T-helper 17 cell (primary cell): Measurements from ENCODE around the gene ZNF668. TPM values are rescaled to one million over a fixed set of nuclear protein-coding genes. Genes with fewer than 3 reads are reported as not detected.

Experiments used
- ATAC-seq: fragments of 150-1000 bp; cut with Tn5 transposase; 2 replicates; pipeline ENCODE4 v1.10.0; 2021; ENCODE audit warnings: mild to moderate bottlenecking, moderate library complexity
- DNase-seq, 3 donors: peaks; one replicate each; pipeline versions ENCODE4 v3.0.0 to v3.0.0-alpha.2; 2020 to 2021
- H3K9me3 ChIP-seq: one replicate; pipeline ENCODE4 v1.7.0; 2013; ENCODE audit warnings: low read length, mild to moderate bottlenecking; ENCODE audit not compliant: control insufficient read depth, poor library complexity, severe bottlenecking
- H3K27ac Mint-ChIP-seq: one replicate; pipeline ENCODE4 v1.8.0; 2022; ENCODE audit warnings: mild to moderate bottlenecking, moderate library complexity, mixed read lengths
- H3K27me3 Mint-ChIP-seq: one replicate; pipeline ENCODE4 v1.8.0; 2022; ENCODE audit warnings: mixed read lengths
- H3K36me3 Mint-ChIP-seq: one replicate; pipeline ENCODE4 v1.8.0; 2022; ENCODE audit warnings: low read depth, mixed read lengths
- H3K4me1 Mint-ChIP-seq: one replicate; pipeline ENCODE4 v1.8.0; 2022; ENCODE audit warnings: mild to moderate bottlenecking, mixed read lengths
- H3K4me3 Mint-ChIP-seq: one replicate; pipeline ENCODE4 v1.8.0; 2022; ENCODE audit warnings: mild to moderate bottlenecking, moderate library complexity, mixed read lengths
- total RNA-seq, 4 donors: library from RNA in 2 of 4; stranded (reverse) in 2 of 4; gene quantifications; one replicate each; pipeline ENCODE4 v1.2.3 and lab custom pipeline; 2022 to 2026

ZNF668 gene
- total RNA-seq, 2 donors from 2014 or later: 9.6 to 12.1 TPM

DNA sequence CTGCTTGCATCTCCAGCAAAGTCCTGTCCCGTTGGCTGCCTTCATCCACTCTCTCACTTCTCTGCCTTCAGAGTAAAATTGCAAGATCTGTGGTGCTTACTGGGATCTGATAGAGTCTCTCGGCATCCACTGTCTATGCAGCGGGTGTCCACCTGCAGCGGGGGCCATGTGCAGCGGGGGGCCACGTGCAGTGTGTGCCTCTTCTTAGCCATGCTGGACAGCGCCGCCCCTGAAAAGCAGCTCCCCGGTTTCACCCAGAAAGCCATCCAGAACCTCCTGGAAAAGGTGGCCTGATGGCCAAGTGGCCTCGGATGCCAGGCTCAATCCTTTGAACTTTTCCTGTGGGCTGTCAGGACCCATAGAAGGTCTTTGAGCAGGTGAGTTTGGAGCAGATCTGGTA is 31.2 kb downstream of the ZNF668 start:
- ATAC-seq: no peak
- no peak for DNase-seq
- Mint-ChIP-seq H3K4me3 (no peak overlapping the region), H3K27me3 (no peaks in the 10 kb centered on the region), H3K36me3 (peaks cover 3% of the 10 kb centered on the region), H3K27ac (no peak overlapping the region), H3K4me1 (peaks cover 3% of the 10 kb centered on the region)
- no peaks in the 10 kb centered on the region for H3K9me3 ChIP-seq

DNA sequence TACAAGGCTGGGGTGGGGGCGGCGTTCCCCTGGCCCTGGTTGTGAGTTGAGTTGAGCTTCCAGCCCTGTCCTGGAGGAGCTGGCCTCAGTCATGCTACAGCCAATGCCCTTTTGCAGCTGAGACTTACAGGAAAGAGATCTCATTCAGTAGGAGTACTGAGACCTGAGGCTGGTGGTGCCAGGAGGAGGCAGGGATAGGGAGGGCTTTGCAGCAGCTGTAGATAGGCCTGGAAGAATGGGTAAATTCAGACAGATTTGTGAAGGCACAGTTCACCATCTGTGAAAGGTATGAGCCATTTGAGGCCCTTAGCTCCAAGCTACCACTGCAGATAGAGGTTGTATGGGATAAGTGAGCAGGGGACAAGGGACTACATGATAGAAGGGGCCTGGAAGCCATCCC is 35.0 kb downstream of the ZNF668 start:
- Mint-ChIP-seq H3K4me1 (peaks cover 10% of the 10 kb centered on the region), H3K27me3 (no peaks in the 10 kb centered on the region), H3K36me3 (peaks cover 3% of the 10 kb centered on the region), H3K27ac (no peak overlapping the region), H3K4me3 (no peak overlapping the region)
- DNase-seq (no peak), ATAC-seq (no peak)
- no peaks in the 10 kb centered on the region for H3K9me3 ChIP-seq

DNA sequence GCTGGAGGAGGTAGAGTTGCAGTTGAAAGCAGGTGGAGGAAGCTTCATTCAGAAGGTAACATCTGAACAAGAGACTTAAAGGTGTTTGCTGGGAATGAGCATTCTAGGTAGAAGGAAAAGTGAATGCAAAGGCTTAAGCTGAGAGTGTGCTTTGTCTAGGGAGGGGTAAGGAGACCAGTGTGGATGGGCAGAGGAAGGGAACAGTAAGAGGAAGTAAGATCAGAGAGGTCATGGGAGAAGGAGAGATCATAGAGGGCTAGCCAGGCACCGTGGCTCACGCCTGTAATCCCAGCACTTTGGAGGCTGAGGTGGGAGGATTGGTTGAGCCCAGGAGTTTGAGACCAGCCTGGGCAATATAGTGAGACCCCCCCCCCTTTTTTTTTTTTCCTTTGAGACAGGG is 37.3 kb downstream of the ZNF668 start:
- no peaks in the 10 kb centered on the region for H3K9me3 ChIP-seq
- Mint-ChIP-seq H3K4me3 (no peak overlapping the region), H3K27ac (peak overlapping the region; percentile 37), H3K27me3 (no peaks in the 10 kb centered on the region), H3K36me3 (peaks cover 7% of the 10 kb centered on the region), H3K4me1 (peaks cover 13% of the 10 kb centered on the region)
- DNase-seq (no peak), ATAC-seq (no peak)

DNA sequence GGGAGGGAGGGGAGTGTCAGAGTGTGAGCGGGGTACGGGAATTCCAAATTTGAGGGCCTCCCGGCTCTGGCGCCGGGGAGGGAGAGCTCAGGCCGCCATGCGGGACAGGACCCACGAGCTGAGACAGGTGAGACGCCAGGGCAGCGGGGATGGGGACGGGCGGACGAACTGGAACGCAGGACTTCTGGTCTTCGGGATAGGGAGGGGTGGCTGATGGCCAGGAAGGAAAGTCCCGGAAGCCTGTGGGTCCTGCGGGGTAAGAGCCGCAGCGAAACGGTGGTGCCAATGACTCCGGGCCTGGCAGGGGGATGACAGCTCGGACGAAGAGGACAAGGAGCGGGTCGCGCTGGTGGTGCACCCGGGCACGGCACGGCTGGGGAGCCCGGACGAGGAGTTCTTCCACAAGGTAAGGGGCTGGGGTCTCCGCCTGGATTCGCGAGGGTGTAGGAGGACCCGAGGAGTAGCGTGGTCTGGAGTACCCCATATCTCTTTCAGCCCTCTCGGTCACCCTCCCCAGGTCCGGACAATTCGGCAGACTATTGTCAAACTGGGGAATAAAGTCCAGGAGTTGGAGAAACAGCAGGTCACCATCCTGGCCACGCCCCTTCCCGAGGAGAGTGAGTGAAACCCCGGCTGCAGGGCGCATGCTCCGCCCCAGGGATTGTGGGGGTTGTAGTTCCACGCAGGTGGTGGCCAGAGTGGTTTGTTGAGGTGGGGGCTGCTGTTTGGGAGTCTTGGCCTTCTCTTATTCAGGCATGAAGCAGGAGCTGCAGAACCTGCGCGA is 40.1 kb downstream of the ZNF668 start:
- Mint-ChIP-seq H3K27ac (peak overlapping the region; percentile 89), H3K27me3 (no peaks in the 10 kb centered on the region), H3K4me3 (peak overlapping the region; percentile 99), H3K36me3 (peaks cover 4% of the 10 kb centered on the region), H3K4me1 (peaks cover 13% of the 10 kb centered on the region)
- H3K9me3 ChIP-seq: no peaks in the 10 kb centered on the region
- ATAC-seq (peak; percentile 47), DNase-seq (peak; percentile 76 to 78 (median 77))

- Mint-ChIP-seq H3K4me3 (peak within 1 kb of the TSS; percentile 99), H3K4me1 (peaks cover 13% of the 10 kb centered on the region), H3K27me3 (no peaks in the 10 kb centered on the region), H3K27ac (peak within 1 kb of the TSS; percentile 89), H3K36me3 (peaks cover 4% of the 10 kb centered on the region)
- H3K9me3 ChIP-seq: no peaks in the 10 kb centered on the region
- peak; percentile 85 for ATAC-seq
- peak; percentile 95 to 97 (median 97) for DNase-seq
Measured at GRCh38 chr16:31032736-31033708, 41.0 kb downstream of the ZNF668 start, which contains the start of gene STX4. STX4 (plus strand) TSS chr16:31033558; CDS start chr16:31033806, 248 bp downstream.

DNA sequence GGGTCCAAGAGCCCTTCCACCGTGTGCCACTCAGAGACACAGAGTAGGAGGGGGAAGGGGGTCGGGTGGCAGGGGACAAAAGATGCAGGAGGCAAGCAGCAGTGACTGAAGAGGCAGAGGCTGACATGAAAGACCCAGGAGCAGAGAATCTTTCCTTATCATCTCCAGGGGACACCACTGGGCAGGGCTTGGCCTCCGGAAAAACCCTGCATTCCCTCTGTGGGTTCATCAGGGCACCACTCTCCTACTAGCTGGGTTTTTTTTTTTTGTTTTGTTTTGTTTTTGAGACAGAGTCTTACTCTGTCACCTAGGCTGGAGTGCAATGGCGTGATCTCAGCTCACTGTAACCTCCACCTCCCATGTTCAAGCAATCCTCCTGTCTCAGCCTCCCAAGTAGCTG is 42.8 kb downstream of the ZNF668 start:
- DNase-seq (no peak), ATAC-seq (no peak)
- Mint-ChIP-seq H3K27me3 (no peaks in the 10 kb centered on the region), H3K36me3 (peaks cover 4% of the 10 kb centered on the region), H3K4me3 (no peak overlapping the region), H3K27ac (no peak overlapping the region), H3K4me1 (peaks cover 10% of the 10 kb centered on the region)
- no peaks in the 10 kb centered on the region for H3K9me3 ChIP-seq

- no peak overlapping the region for H3K27ac Mint-ChIP-seq
- DNase-seq: no peak
- no peaks in the 10 kb centered on the region for H3K27me3 Mint-ChIP-seq
- no peak for ATAC-seq
- peaks cover 5% of the 10 kb centered on the region for H3K4me1 Mint-ChIP-seq
- H3K36me3 Mint-ChIP-seq: peaks cover 4% of the 10 kb centered on the region
- H3K9me3 ChIP-seq: no peaks in the 10 kb centered on the region
- H3K4me3 Mint-ChIP-seq: no peak overlapping the region
Measured at GRCh38 chr16:31029272-31029671, 44.8 kb downstream of the ZNF668 start.

GRCh38 chr16:31025339-31025738 is 48.7 kb downstream of the ZNF668 start:
- ATAC-seq: no peak
- Mint-ChIP-seq H3K27me3 (no peaks in the 10 kb centered on the region), H3K4me1 (no peaks in the 10 kb centered on the region), H3K27ac (no peak overlapping the region), H3K4me3 (no peak overlapping the region), H3K36me3 (no peaks in the 10 kb centered on the region)
- no peak for DNase-seq
- H3K9me3 ChIP-seq: no peaks in the 10 kb centered on the region

DNA sequence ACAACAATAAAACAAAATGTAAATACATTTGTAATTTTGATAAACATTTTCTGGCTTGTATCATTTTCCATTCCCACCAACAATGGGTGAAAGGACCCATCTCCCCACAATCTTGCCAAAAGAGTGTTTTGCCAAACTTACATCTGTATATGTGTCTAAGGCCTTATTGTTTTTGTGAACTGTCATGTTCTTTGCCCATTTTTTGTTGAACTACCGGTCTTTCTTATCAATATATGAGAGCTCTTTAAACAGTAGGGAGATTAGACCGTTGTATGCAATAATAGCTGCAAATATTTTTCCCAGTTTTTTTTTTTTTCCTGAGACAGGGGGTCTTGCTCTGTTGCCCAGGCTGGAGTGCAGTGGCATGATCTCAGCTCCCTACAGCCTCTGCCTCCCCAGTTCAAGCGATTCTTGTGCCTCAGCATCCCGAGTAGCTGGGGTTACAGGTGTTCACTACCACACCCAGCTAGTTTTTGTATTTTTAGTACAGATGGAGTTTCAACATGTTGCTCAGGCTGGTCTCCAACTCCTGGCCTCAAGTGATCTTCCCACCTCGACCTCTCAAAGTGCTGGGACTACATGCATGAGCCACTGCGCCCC is 50.3 kb downstream of the ZNF668 start:
- H3K4me1 Mint-ChIP-seq: no peaks in the 10 kb centered on the region
- H3K27ac Mint-ChIP-seq: no peak overlapping the region

DNA sequence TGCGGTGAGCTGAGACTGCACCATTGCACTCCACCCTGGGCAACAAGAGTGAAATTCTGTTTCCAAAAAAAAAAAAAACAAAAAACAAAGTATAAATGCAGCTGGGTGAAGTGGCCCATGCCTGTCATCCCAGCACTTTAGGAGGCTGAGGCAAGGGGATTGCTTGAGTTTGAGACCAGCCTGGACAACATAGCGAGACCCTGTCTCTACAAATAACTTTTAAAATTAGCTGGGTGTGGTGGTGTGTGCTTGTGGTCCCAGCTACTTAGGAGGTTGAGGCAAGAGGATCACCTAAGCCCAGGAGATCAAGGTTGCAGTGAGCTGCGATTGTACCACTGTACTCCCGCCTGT is 50.8 kb downstream of the ZNF668 start:
- no peaks in the 10 kb centered on the region for H3K9me3 ChIP-seq
- no peak overlapping the region for H3K4me3 Mint-ChIP-seq
- H3K27me3 Mint-ChIP-seq: no peaks in the 10 kb centered on the region
- H3K36me3 Mint-ChIP-seq: no peaks in the 10 kb centered on the region
- no peak for DNase-seq
- H3K4me1 Mint-ChIP-seq: no peaks in the 10 kb centered on the region
- no peak for ATAC-seq
- H3K27ac Mint-ChIP-seq: no peak overlapping the region

More for the DNA sequence above, 50.3 kb downstream of the ZNF668 start:
- Mint-ChIP-seq H3K27me3 (no peaks in the 10 kb centered on the region), H3K36me3 (no peaks in the 10 kb centered on the region), H3K4me3 (no peak overlapping the region)
- no peak for DNase-seq
- no peak for ATAC-seq
- no peaks in the 10 kb centered on the region for H3K9me3 ChIP-seq

DNA sequence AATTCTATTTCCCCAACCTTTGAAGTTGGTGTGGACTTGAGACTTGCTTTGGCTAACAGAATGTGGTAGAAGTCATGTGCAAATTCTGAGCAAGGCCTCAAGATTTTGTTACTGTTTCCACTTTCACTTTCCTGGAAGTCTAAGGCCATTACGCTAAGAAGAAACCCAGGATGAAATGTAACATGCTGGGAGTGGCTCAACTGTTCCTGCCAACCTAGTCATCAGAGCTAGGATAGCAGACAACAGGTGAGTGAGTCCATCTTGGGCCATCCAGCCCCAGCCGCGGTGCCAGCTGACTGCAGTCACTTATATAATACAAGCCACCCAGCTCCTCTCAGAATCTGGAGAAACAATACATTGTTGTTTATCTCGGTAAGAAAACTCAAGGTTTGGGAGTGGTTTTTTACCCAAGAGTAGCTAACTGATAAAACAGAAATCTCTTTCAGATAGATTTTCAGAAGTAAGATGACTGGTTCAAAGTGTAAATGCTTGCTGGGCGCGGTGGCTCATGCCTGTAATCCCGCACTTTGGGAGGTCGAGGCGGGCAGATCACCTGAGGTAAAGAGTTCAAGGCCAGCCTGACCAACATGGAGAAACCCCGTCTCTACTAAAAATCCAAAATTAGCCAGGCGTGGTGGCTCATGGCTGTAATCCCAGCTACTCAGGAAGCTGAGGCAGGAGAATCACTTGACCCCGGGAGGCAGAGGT is 51.3 kb downstream of the ZNF668 start:
- Mint-ChIP-seq H3K4me3 (no peak overlapping the region), H3K27me3 (no peaks in the 10 kb centered on the region), H3K27ac (no peak overlapping the region), H3K4me1 (no peaks in the 10 kb centered on the region), H3K36me3 (no peaks in the 10 kb centered on the region)
- DNase-seq (no peak), ATAC-seq (no peak)
- H3K9me3 ChIP-seq: no peaks in the 10 kb centered on the region

GRCh38 chr16:31020536-31020935 is 53.5 kb downstream of the ZNF668 start:
- Mint-ChIP-seq H3K4me3 (no peak overlapping the region), H3K4me1 (no peaks in the 10 kb centered on the region), H3K36me3 (no peaks in the 10 kb centered on the region), H3K27ac (no peak overlapping the region), H3K27me3 (no peaks in the 10 kb centered on the region)
- no peak for ATAC-seq
- DNase-seq: no peak
- no peaks in the 10 kb centered on the region for H3K9me3 ChIP-seq
